ENCODE results near the gene MUTYH. TPM values are rescaled to one million over a fixed set of nuclear protein-coding genes. Genes with fewer than 3 reads are reported as not detected.

The MUTYH gene
- total RNA-seq, 2 experiments from 2014 or later, result 52.6 to 70.1 TPM

DNA sequence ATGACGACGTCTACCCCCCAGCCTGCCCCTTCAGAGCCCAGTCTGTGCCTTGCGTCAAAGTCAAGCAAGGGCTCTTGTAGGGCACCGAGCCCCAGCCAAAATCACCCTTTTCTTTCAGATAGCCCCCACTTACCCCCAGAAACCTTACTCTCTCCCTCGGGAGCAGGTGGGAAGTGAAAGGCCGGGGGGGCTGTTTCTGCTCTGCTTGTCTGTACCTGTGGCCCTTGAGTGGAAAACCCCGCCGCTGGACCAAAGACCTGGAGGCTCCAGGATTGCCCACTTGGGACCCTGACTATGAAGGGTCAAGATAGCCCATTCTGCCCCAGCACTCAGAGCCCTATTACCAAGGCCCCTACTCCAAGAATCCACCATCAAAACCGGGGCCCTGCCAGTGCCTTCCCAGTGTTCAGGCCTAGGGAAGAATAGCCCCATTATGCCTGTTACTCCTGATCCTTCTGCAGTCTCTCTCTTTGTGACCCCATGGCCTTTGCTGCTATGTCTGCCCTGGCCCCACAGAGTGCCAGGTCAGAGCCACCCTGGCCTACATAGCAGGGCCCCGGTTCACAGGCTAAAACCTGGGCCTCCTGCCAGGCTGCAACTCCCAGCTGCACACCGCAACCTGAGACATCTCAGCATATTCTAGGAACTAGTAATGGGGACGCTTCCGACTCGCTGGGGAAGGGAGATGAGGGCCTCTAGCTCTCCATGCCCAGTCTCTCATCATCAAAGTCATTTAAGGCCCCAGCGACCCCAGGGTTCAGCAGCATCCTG, 35.7 kb downstream of the MUTYH start:
- 0 out of 2 replicates have a peak, but pooled peaks have one; percentile 21 for TF ChIP-seq CTCF (conservative IDR thresholded peaks at IDR 0.05; ENCODE audit: low read length)
- no peak for TF ChIP-seq EZH2phosphoT487 (IDR thresholded peaks at IDR 0.05; ENCODE audit: borderline replicate concordance, low read depth, low read length)
- ChIA-PET POLR2A (interaction anchor here (0.5 to 2.6 kb wide), 14 partner anchors 12 to 583 kb away, joined by 3 to 18 read pairs (median 7); partner anchors contain the start of genes HECTD3, MUTYH, TESK2 and TOE1), CTCF (ENCODE audit: unreplicated experiment) (interaction anchor here (0.6 to 1.4 kb wide), 3 partner anchors 35 to 298 kb away, joined by 3 to 16 read pairs (median 3); partner anchors contain the start of genes MUTYH and TOE1)
- no peaks in the 10 kb centered on the region for H4K20me1 ChIP-seq (ENCODE audit: insufficient read depth, low read length)
- H2AFZ ChIP-seq (ENCODE audit: low read length), result peak overlapping the region; percentile 26; the same call in 1 of the 2 replicates
- H3K9me2 ChIP-seq (ENCODE audit: insufficient read depth, low read length), result no peaks in the 10 kb centered on the region
- BruUV-seq (replicated peaks), result no TSS peak
- peaks cover 31% of the 10 kb centered on the region for H3K4me1 ChIP-seq (ENCODE audit: insufficient read depth, low read length, poor library complexity, severe bottlenecking)
- H3K36me3 ChIP-seq (ENCODE audit: insufficient read depth, low read length), result no peaks in the 10 kb centered on the region
- H3K4me2 ChIP-seq (ENCODE audit: low read length), result peak overlapping the region; percentile 95
- no peaks in the 10 kb centered on the region; the same call in 1 of the 2 replicates for H3K79me2 ChIP-seq (ENCODE audit: insufficient read depth, low read depth, low read length)
- peak; percentile 52 for DNase-seq (ENCODE audit: low spot score)
- peak overlapping the region; percentile 79 for H3K27ac ChIP-seq (ENCODE audit: low read depth, low read length, poor library complexity, severe bottlenecking)
- intact Hi-C loops (cut with micrococcal nuclease; ENCODE audit: unreplicated experiment), result loop anchor here (1.0 to 5.0 kb wide), 4 partner anchors 22 to 582 kb away; partner anchors contain the start of genes HPDL, MUTYH and TOE1
- H3K9me3 ChIP-seq (ENCODE audit: low read length), result no peaks in the 10 kb centered on the region
- peak overlapping the region; percentile 74 for H3K4me3 ChIP-seq (ENCODE audit: low read depth, low read length, poor library complexity, severe bottlenecking)

DNA sequence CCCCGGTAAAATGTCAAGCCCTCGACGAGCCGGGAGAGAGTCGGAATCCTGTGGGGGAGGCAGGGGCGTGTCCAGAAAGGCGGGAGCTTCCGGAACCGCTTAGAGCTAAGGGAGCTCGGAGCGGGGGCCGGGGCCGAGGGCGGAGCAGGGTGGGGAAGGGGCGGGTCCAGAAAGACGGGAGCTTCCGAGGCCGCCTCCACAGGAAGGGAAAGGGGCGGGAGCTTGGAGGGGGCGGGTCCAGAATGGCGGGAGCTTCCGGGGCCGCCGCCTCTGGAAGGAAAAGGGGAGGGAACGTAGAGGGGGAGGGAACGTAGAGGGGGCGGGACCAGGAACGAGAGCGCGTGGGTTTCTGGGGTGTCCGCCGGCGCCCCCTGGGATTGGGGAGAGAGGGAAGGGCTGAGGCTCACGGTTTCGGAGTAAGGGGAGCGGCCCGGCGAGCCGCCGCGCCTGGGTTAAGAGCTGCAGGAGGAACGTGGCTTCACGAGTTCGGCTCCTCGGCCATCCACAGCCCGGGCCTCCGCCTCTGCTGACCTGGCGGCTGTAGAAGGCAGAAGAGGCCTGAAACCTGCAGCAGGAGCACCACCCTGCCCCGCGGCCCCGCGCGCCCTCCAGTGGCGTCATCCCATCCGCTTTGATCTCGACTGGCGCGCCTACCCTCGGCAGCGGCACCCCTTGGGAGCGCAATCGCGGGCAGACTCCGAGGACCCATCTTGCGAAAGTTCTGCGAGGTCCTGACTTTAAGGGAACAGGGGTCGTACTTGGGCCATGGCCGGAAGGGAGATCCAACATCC, 36.5 kb downstream of the MUTYH start:
- Histone ChIP-seq H3K4me3 (ENCODE audit: low read depth, low read length, poor library complexity, severe bottlenecking) (peak overlapping the region; percentile 74), H4K20me1 (ENCODE audit: insufficient read depth, low read length) (no peaks in the 10 kb centered on the region), H3K4me1 (ENCODE audit: insufficient read depth, low read length, poor library complexity, severe bottlenecking) (peaks cover 31% of the 10 kb centered on the region), H3K36me3 (ENCODE audit: insufficient read depth, low read length) (no peaks in the 10 kb centered on the region), H3K27ac (ENCODE audit: low read depth, low read length, poor library complexity, severe bottlenecking) (peak overlapping the region; percentile 79), H3K79me2 (ENCODE audit: insufficient read depth, low read depth, low read length) (no peaks in the 10 kb centered on the region; the same call in 1 of the 2 replicates), H3K9me2 (ENCODE audit: insufficient read depth, low read length) (no peaks in the 10 kb centered on the region), H3K9me3 (ENCODE audit: low read length) (no peaks in the 10 kb centered on the region), H3K4me2 (ENCODE audit: low read length) (peak overlapping the region; percentile 95), H2AFZ (ENCODE audit: low read length) (peak overlapping the region; percentile 69; the same call in 1 of the 2 replicates)
- peak; percentile 83 for TF ChIP-seq CTCF (conservative IDR thresholded peaks at IDR 0.05; ENCODE audit: low read length)
- no peak for TF ChIP-seq EZH2phosphoT487 (IDR thresholded peaks at IDR 0.05; ENCODE audit: borderline replicate concordance, low read depth, low read length)
- intact Hi-C loops (cut with micrococcal nuclease; ENCODE audit: unreplicated experiment), result loop anchor here (1.0 to 5.0 kb wide), 5 partner anchors 23 to 581 kb away; partner anchors contain the start of genes HPDL, MUTYH, TESK2 and TOE1
- BruUV-seq (replicated peaks), result TSS peak; percentile 95
- peak; percentile 96 for DNase-seq (ENCODE audit: low spot score)
- ChIA-PET POLR2A (interaction anchor here (0.5 to 2.4 kb wide), 31 partner anchors 11 to 948 kb away, joined by 3 to 24 read pairs (median 4); partner anchors contain the start of genes AKR1A1, HECTD3, HPDL and MUTYH), CTCF (ENCODE audit: unreplicated experiment) (interaction anchor here (0.6 to 1.9 kb wide), 17 partner anchors 11 to 617 kb away, joined by 3 to 16 read pairs (median 6); partner anchors contain the start of genes CCDC163, HECTD3, MMACHC and TOE1)
